Subcutaneous adipose tissue (tissue), 4 donors: ENCODE results near the gene SMIM38. TPM values are rescaled to one million over a fixed set of nuclear protein-coding genes. Genes with fewer than 3 reads are reported as not detected.

Source experiments
- total RNA-seq, 4 donors: library from RNA; depleted of rRNA; stranded (reverse); fragments of >200 nt; gene quantifications; one replicate each; pipeline ENCODE4 v1.1.0, GENCODE V29; 2016
- TF ChIP-seq, protein P1 (sequence below): fragments of 450-650 bp; IDR thresholded peaks from one replicate; pipeline ENCODE4 v1.5.1; 2016; ENCODE audit warnings: low read depth, mild to moderate bottlenecking, control low read depth, antibody characterized with exemption, moderate library complexity

Gene SMIM38
- total RNA-seq, 4 donors from 2014 or later = 0.44 to 1.2 (median 1.1) TPM; not detected in 1

DNA sequence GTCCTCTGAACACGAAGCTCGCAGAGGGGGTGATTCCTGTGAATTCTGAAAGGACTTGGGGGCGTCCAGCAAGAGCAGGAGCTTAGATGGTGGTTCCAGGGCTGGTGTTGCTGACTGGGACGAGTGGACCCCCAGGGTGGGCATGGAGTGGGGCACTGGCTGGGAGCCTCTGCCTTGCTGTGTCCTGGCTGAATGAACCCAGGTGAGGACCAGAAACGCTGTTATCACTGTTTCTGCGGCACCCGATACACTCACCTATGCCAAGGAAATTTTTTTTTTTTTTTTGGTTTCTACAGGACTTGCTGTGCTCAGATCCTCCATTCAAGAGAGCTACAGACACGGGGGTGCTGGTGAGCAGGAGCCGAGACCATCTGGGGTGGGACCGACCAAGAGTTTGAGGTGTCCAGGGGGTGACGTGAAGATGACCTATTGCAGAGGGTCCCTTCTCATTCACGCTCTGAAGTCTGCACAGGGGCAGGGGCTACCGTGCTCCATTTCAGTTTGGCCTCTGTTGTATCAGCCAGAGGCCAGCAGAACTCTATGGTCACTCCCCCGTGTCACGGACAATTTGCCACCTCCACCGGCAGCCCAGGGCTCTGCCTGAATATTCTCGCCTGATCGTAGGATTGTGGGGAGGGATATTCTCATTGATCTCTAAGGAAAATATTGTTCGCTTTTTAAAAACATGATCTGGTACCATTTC lies 3.6 kb downstream of the SMIM38 start:
- TF ChIP-seq, protein P1, sequence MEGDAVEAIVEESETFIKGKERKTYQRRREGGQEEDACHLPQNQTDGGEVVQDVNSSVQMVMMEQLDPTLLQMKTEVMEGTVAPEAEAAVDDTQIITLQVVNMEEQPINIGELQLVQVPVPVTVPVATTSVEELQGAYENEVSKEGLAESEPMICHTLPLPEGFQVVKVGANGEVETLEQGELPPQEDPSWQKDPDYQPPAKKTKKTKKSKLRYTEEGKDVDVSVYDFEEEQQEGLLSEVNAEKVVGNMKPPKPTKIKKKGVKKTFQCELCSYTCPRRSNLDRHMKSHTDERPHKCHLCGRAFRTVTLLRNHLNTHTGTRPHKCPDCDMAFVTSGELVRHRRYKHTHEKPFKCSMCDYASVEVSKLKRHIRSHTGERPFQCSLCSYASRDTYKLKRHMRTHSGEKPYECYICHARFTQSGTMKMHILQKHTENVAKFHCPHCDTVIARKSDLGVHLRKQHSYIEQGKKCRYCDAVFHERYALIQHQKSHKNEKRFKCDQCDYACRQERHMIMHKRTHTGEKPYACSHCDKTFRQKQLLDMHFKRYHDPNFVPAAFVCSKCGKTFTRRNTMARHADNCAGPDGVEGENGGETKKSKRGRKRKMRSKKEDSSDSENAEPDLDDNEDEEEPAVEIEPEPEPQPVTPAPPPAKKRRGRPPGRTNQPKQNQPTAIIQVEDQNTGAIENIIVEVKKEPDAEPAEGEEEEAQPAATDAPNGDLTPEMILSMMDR = no peak

GRCh38 chr11:69160296-69161116 lies 4.8 kb downstream of the SMIM38 start:
- TF ChIP-seq, protein P1 = no peak

- TF ChIP-seq, protein P1 = no peak
Measured at GRCh38 chr11:69161117-69161407, 5.3 kb downstream of the SMIM38 start.

DNA sequence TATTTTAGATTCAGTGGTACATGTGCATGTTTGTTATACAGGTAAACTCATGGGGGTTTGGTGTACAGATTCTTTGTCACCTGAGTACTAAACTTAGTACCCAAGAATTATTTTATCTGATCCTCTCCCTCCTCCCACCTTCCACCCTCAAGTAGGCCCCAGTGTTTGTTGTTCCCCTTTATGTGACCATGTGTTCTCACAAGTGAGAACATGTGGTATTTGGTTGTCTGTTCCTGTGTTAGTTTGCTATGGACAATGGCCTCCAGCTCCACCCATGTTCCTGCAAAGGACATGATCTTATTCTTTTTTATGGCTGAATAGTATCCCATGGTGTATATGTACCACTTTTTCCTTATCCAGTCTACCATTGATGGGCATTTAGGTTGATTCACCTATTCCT lies 6.8 kb downstream of the SMIM38 start:
- TF ChIP-seq, protein P1 = no peak

DNA sequence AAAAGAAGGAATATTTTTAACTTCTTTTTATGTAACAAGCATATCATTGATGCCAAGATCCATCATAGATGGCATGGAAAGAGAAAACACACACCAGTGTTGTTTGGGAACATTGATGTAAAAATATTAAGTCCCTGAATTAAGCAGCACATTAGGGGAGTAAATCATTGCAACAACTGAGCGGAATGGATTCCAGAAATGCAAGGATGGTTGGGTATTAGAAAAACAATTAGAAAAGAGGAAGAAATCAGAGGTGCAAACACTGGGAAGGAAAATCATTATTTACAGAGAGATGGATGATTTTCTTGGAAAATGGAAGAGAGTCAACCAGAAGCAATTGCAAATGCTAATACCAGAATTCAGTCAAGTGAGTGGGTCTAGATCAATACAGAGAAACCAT lies 8.1 kb downstream of the SMIM38 start:
- TF ChIP-seq, protein P1 = no peak

DNA sequence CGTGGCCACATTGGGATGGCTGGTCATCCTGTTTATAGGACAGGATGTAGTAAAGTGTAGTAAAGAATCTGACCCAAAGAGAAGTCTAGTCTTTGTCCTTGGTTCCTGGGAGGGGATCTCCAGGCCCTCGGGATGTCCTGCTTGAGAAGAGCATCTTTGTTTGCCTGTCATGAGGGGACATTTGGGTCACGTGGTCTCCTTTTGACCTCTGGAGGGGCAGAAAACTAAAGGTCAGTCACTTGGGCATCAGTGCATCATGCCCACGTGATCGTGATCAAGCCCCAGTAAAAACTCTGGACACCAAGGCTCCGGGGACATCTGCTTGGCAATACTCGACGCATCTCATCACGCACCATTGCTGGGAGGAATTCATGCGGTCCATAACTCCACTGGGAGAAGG lies 9.1 kb downstream of the SMIM38 start:
- TF ChIP-seq, protein P1 = no peak

DNA sequence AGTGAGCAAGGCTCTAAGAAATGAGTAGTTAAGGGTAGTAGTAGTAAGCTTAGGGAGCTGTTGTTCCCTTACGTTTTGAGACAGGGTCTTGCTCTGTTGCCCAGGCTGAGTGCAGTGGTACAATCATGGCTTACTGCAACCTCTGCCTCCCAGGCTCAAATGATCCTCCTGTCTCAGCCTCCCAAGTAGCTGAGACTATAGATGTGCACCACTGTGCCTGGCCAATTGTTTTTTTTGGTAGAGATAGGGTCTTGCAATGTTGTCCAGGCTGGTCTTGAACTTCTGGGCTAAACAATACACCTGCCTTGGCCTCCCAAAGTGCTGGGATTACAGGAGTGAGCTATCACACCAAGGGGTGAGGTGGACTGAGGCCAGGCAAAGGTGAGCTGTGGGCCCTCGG lies 10.0 kb downstream of the SMIM38 start:
- TF ChIP-seq, protein P1 = no peak
